ENCODE results near the gene CPED1.

GRCh38 chr7:121342631-121343030 lies 354.1 kb downstream of the CPED1 start:
- TF ChIP-seq NANOG (IDR thresholded peaks at IDR 0.05; ENCODE audit: borderline replicate concordance) (no peak), EZH2phosphoT487 (IDR thresholded peaks at IDR 0.05; ENCODE audit: unreplicated experiment) (no peak), ZNF331 (CRISPR knock-in tag; IDR thresholded peaks at IDR 0.05; ENCODE audit: low read depth) (no peak)
- TF ChIP-seq, protein P1, sequence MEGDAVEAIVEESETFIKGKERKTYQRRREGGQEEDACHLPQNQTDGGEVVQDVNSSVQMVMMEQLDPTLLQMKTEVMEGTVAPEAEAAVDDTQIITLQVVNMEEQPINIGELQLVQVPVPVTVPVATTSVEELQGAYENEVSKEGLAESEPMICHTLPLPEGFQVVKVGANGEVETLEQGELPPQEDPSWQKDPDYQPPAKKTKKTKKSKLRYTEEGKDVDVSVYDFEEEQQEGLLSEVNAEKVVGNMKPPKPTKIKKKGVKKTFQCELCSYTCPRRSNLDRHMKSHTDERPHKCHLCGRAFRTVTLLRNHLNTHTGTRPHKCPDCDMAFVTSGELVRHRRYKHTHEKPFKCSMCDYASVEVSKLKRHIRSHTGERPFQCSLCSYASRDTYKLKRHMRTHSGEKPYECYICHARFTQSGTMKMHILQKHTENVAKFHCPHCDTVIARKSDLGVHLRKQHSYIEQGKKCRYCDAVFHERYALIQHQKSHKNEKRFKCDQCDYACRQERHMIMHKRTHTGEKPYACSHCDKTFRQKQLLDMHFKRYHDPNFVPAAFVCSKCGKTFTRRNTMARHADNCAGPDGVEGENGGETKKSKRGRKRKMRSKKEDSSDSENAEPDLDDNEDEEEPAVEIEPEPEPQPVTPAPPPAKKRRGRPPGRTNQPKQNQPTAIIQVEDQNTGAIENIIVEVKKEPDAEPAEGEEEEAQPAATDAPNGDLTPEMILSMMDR (conservative IDR thresholded peaks at IDR 0.05; ENCODE audit: low read depth in 2 of 2): no peak

Data from GM23338 (cell line).